GM12872 (cell line): ENCODE measurements around the gene PDE5A.

Experiments
- TF ChIP-seq, protein P1 (sequence below): IDR thresholded peaks from 3 replicates; pipeline ENCODE4 v1.5.1; 2011; ENCODE audit warnings: low read depth, mild to moderate bottlenecking, low read length, moderate library complexity; ENCODE audit not compliant: insufficient read depth

Gene PDE5A

DNA sequence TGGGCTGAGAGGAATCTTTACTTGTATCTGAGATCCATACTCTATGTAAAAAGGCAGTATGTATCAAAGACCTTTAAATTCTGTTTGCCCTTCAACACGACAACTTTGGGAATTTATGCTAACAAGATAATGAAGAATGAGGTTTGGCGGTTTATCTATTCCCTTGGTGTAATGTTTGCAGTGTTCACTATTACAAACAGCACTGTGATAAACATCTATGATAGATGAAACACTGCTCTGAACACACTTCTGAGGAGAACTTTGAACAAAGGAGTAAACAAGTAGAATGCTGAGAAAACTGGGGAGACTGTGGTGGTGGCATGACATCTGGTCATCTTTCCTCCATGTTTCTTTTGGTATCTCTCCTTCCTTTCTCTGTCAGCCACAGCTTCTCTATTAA lies 126.9 kb downstream of the PDE5A start:
- TF ChIP-seq, protein P1, sequence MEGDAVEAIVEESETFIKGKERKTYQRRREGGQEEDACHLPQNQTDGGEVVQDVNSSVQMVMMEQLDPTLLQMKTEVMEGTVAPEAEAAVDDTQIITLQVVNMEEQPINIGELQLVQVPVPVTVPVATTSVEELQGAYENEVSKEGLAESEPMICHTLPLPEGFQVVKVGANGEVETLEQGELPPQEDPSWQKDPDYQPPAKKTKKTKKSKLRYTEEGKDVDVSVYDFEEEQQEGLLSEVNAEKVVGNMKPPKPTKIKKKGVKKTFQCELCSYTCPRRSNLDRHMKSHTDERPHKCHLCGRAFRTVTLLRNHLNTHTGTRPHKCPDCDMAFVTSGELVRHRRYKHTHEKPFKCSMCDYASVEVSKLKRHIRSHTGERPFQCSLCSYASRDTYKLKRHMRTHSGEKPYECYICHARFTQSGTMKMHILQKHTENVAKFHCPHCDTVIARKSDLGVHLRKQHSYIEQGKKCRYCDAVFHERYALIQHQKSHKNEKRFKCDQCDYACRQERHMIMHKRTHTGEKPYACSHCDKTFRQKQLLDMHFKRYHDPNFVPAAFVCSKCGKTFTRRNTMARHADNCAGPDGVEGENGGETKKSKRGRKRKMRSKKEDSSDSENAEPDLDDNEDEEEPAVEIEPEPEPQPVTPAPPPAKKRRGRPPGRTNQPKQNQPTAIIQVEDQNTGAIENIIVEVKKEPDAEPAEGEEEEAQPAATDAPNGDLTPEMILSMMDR = no peak

DNA sequence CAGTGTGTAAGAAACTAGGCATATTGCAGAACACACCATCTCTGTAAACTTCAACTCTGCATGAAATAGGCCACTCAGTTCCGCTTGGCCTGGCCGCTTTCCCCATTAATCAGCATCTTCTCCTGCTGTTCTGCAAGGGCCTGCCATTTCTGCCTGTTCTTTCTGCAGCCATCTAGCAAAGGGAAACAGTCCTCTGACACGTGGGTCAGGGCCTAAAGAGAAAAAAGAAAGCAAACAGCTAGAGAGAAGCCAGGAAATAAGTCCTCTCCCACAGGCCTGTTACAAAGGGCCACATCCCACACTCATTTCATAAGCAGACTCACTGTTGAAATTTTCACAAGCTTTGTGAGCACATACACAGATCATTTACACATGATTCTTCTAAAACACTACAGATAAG lies 130.1 kb downstream of the PDE5A start:
- TF ChIP-seq, protein P1 = no peak

DNA sequence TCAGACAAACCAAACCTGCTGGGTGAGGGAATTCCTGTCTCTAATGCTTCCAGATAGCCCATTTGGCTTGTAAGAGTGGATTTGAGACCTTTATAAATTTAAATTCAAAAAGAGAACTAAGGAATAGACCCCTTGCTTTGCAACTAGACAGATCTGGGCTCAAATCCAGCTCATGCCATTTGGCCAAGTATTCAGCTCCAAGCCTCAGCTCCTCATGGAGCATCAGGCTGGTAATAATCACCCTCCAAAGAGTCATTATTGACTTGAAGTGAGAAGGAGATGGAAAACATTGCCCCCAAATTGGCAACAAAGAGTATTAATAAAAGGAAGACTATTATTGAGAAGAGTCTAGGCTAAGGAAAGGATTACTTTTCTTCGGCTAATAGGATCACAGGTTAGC lies 134.7 kb downstream of the PDE5A start:
- TF ChIP-seq, protein P1 = no peak

DNA sequence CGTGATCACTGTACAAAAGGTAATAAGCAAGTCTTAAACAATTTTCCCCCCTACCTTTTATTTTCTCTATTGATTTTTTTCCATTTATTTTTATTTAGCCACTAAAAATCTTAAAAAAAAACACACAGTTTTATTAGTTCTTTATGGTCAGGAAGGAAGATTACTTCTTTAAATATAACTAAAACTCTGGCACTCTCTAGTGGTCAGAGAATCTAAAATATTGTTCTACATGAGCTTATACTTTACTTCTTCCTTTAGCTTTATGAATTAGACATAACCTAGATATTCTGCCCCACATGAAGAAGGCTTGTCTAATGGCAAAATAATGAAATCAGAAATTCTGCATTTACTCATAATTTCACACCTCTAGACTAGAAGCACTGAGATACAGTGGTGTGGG lies 135.2 kb downstream of the PDE5A start:
- TF ChIP-seq, protein P1 = 0 out of 3 replicates have a peak, but pooled peaks have one; percentile 8

DNA sequence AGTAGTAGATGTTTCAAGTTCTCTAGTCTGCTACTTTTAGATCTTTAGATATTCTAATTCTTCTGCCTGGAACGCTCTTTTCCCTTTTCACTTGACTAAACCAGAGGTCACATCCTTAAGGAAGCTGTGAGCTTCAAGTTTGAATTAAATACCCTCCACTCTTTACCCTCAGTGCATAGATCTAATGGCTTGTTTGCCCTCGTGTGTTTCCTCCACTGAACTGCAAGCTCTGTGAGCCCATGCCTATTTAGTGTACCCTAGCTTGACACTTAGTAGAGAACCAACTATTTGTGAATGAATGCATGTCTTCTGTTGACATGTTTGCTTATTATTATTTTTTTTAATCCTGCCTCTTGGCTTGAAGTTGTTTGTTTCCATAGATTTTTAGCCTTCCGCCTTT lies 138.3 kb downstream of the PDE5A start:
- TF ChIP-seq, protein P1 = 0 out of 3 replicates have a peak, but pooled peaks have one; percentile 5

DNA sequence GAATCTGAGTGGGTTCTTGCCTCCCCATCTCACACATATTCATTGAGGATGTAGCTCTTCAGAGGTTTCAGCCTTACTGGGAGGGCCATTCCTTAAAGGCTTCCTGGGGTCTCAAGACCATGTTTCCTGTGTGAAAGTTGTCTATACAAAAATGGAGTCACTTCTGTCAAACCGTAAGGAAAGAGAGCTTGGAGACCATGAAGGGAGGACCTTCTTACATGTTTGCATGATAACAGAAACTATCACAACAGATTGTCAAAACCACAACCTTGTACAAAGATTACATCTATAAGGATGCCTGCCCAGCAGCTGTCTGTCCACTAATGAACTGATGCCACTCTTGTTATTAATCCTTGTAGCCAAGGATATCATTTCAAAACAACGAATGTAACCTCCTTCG lies 139.3 kb downstream of the PDE5A start:
- TF ChIP-seq, protein P1 = no peak

DNA sequence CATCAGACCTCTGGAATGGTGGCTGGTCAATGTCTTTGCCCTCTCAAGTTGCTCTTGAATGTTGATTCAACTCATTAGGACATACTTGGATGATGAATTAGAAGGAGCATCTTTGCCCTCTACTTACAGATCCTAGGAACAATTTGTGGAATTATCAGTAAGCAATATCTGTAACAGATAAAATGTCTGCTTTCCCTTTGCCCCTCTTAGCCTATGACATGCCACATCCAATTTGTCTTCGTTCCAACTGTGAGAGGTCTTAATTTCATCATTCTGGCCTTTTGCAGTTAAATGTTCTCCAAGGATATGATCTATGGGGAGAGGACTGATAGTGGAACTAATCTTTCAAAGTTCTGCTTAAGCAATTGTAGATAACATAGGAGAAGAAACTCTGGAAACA lies 148.3 kb downstream of the PDE5A start:
- TF ChIP-seq, protein P1 = no peak

DNA sequence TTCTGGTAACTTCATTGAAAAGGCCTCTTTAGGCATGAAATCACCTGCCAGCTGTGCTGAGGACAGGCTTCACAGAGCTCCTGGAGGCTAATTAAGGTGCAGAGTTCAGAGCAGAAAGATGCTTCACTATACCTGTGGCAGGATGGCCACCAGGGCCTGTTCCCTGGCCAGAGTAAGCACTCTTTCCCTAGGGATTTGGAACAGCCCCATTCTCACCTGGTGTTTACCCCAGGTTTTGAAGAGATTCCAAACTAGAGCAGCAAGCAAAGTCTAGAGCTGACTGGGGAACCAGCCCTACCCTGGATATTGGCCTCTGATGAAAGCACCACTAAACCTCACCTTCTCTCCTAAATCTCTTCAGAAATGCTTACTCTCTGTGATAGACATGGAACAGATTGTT lies 148.8 kb downstream of the PDE5A start:
- TF ChIP-seq, protein P1 = no peak
